Measurements from ENCODE around the gene NUDCD3. TPM values are rescaled to one million over a fixed set of nuclear protein-coding genes. Genes with fewer than 3 reads are reported as not detected.

The NUDCD3 gene
- total RNA-seq, 3 donors from 2014 or later, result 52.1 to 64.0 (median 60.0) TPM

DNA sequence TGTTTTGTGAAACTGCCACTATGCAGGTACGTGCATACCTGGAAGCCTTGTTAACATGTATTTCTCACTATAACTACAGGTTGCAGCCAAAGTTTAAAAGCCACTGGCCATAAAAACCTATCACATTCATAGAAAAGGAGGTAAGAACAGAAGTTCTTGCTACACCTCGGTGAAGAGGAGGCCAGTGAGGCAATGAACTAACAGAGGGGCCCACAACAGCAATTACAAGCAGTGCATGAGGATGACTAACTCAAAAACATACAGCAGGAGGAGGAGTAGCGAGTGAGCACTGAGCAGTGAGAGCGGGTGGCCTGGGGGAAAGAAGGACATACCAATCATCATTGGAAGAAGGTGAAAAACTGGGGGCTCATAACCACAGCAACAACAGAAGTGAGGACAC, 51.6 kb downstream of the NUDCD3 start:
- Histone ChIP-seq H3K4me1 (no peaks in the 10 kb centered on the region), H3K27me3 (no peaks in the 10 kb centered on the region), H3K36me3 (no peaks in the 10 kb centered on the region), H3K9me3 (no peaks in the 10 kb centered on the region), H3K27ac (no peak overlapping the region), H3K4me3 (no peak overlapping the region)
- intact Hi-C loops (cut with DNase I; ENCODE audit: low total_unique reads), result no loop called here
- DNase-seq (ENCODE audit: low spot score in 2 of 2), result no peak
- no peak for TF ChIP-seq POLR2AphosphoS5 (IDR thresholded peaks at IDR 0.05)
- TF ChIP-seq, protein P1, sequence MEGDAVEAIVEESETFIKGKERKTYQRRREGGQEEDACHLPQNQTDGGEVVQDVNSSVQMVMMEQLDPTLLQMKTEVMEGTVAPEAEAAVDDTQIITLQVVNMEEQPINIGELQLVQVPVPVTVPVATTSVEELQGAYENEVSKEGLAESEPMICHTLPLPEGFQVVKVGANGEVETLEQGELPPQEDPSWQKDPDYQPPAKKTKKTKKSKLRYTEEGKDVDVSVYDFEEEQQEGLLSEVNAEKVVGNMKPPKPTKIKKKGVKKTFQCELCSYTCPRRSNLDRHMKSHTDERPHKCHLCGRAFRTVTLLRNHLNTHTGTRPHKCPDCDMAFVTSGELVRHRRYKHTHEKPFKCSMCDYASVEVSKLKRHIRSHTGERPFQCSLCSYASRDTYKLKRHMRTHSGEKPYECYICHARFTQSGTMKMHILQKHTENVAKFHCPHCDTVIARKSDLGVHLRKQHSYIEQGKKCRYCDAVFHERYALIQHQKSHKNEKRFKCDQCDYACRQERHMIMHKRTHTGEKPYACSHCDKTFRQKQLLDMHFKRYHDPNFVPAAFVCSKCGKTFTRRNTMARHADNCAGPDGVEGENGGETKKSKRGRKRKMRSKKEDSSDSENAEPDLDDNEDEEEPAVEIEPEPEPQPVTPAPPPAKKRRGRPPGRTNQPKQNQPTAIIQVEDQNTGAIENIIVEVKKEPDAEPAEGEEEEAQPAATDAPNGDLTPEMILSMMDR (IDR thresholded peaks at IDR 0.05), result no peak
- no peak for TF ChIP-seq POLR2A (IDR thresholded peaks at IDR 0.05)

DNA sequence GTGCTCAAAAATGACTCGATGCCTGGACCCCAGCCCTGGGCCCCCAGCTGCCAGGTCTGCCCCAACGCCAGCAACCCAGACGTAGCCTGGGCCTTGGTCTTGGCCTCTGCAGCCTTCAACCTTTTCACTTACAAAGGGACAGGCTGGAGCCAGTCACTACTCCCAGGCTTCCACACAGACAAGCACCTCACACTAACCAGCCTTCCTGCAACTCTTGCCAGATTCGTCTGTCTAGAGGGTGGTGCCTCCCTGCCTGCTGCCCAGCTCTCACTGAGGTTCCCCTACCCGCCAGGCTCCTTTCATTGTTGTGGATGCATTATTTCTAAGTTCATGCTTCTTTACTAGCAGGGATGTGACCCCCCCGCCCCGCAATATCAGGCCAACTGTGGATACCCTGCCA, 56.3 kb downstream of the NUDCD3 start:
- intact Hi-C loops (cut with DNase I; ENCODE audit: low total_unique reads), result no loop called here
- no peak overlapping the region for H3K27ac ChIP-seq
- TF ChIP-seq POLR2A (IDR thresholded peaks at IDR 0.05) (no peak), POLR2AphosphoS5 (IDR thresholded peaks at IDR 0.05) (no peak)
- TF ChIP-seq, protein P1 (IDR thresholded peaks at IDR 0.05), result no peak
- H3K36me3 ChIP-seq, result no peaks in the 10 kb centered on the region
- no peaks in the 10 kb centered on the region for H3K27me3 ChIP-seq
- H3K9me3 ChIP-seq, result no peaks in the 10 kb centered on the region
- H3K4me3 ChIP-seq, result no peak overlapping the region
- no peaks in the 10 kb centered on the region for H3K4me1 ChIP-seq
- no peak for DNase-seq (ENCODE audit: low spot score in 2 of 2)

DNA sequence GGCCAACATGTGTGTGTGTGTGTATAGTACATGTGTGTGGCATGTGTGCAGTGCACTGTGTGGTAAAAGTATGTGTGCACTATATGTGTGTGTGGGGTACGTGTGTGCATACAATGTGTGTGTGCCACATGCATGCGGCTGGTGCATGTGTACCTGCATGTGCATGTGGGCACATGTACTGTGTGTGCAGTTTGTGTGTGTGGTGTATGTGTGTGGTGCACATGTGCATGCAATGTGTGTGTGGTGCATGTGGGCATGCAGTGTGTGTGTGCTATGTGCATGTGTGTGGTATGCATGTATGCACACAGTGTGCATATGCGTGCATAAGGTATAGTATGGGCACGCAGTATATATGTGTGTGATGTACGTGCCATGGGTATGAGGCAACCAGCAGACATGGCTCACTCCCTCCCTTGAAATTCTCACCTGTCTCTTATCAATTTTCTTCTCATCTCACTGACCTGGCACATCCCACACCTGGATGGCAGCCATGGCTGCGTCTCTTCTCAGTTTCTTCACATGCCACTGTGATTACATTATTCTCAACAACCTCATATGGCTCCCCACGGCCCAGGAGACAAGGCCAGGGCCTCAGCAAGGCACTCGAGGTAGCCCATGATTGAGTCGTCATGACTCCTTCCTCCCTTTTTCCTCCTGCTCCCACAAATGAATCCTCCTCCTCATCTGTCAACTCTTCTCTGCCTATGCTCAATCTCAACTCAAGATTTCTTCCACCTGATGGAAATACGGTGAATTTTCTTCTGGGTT, 57.0 kb downstream of the NUDCD3 start:
- no peak overlapping the region for H3K27ac ChIP-seq
- no peaks in the 10 kb centered on the region for H3K36me3 ChIP-seq
- H3K27me3 ChIP-seq, result no peaks in the 10 kb centered on the region
- DNase-seq (ENCODE audit: low spot score in 2 of 2), result no peak
- H3K9me3 ChIP-seq, result no peaks in the 10 kb centered on the region
- intact Hi-C loops (cut with DNase I; ENCODE audit: low total_unique reads), result no loop called here
- H3K4me3 ChIP-seq, result no peak overlapping the region
- H3K4me1 ChIP-seq, result no peaks in the 10 kb centered on the region
- TF ChIP-seq POLR2AphosphoS5 (IDR thresholded peaks at IDR 0.05) (no peak), POLR2A (IDR thresholded peaks at IDR 0.05) (no peak)
- TF ChIP-seq, protein P1 (IDR thresholded peaks at IDR 0.05), result no peak

DNA sequence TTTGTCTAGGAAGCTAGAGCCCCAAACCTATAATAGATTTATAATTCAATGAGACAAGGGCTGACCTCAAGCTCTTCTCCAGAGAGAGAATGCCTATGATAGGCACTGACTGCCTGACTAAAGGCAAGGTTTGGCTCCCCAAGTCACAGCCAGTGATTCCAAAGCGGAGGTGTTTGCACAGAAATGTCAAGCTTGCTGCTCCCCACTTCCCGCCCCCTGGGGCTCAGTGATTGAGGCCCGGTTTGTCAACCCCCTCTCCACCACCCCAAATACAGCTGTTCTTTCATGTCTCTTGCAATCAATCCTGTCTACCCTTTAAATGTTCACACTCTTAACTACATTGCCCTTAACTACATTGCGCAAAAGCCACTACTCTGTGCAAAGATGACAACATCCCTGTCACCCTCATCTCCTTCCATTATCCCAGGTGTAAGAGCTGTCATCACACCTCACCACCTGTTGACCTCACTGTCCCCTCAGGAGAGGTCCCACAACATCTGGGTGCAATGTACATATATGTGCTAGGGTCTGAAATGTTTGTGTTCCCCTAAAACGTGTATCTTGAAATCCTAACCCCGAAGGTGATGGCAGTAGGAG, 58.0 kb downstream of the NUDCD3 start:
- H3K27me3 ChIP-seq, result no peaks in the 10 kb centered on the region
- H3K27ac ChIP-seq, result no peak overlapping the region
- H3K4me3 ChIP-seq, result no peak overlapping the region
- no peaks in the 10 kb centered on the region for H3K36me3 ChIP-seq
- intact Hi-C loops (cut with DNase I; ENCODE audit: low total_unique reads), result no loop called here
- H3K4me1 ChIP-seq, result no peaks in the 10 kb centered on the region
- H3K9me3 ChIP-seq, result no peaks in the 10 kb centered on the region
- TF ChIP-seq, protein P1 (IDR thresholded peaks at IDR 0.05), result no peak
- TF ChIP-seq POLR2A (IDR thresholded peaks at IDR 0.05) (no peak), POLR2AphosphoS5 (IDR thresholded peaks at IDR 0.05) (no peak)
- no peak for DNase-seq (ENCODE audit: low spot score in 2 of 2)

DNA sequence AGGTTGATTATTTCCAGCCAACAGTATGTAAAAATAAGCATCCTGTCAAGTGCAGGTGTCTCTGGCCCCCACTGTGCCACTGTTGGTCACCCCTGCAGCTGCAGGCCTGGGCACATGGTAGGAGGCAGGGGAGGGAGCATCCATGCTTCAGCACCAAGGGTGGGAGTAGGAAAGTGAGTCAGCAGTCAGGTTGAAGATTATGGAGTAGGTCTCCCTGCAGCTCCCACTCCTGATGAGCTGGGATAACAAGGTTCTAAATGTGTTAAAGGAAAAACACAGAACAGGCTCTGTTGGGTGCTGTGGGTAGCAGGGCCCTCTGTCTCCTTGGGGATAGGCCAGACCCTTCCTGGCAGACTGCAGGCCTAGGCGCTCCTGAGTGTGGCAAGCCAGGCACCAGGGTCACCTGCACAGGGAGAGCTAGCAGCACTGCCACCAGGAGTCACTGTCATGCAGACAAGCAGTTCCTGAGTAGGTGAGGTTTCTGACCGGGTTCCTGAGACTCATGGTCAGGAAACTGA, 59.3 kb downstream of the NUDCD3 start:
- no peaks in the 10 kb centered on the region for H3K36me3 ChIP-seq
- no peak for DNase-seq (ENCODE audit: low spot score in 2 of 2)
- no peaks in the 10 kb centered on the region for H3K27me3 ChIP-seq
- no peaks in the 10 kb centered on the region for H3K4me1 ChIP-seq
- no peak for TF ChIP-seq POLR2A (IDR thresholded peaks at IDR 0.05)
- TF ChIP-seq, protein P1 (IDR thresholded peaks at IDR 0.05), result no peak
- H3K4me3 ChIP-seq, result no peak overlapping the region
- no peak overlapping the region for H3K27ac ChIP-seq
- intact Hi-C loops (cut with DNase I; ENCODE audit: low total_unique reads), result no loop called here
- no peaks in the 10 kb centered on the region for H3K9me3 ChIP-seq
